ENCODE data around the gene TRMT13. TPM values are rescaled to one million over a fixed set of nuclear protein-coding genes. Genes with fewer than 3 reads are reported as not detected.

The TRMT13 gene
- total RNA-seq, 1 experiment from 2014 or later = 19.4 TPM

- no peak overlapping the region for H3K18ac ChIP-seq (ENCODE audit: insufficient read length, low read depth, low read length)
- no peaks in the 10 kb centered on the region for H4K20me1 ChIP-seq (ENCODE audit: control insufficient read depth, insufficient read depth, insufficient read length)
- no peak overlapping the region for H2BK12ac ChIP-seq (ENCODE audit: insufficient read length, low read depth, low read length)
- no peak overlapping the region for H4K5ac ChIP-seq (ENCODE audit: insufficient read length, low read depth, low read length)
- H2AK5ac ChIP-seq (ENCODE audit: insufficient read length, low read length) = no peak overlapping the region
- no peak overlapping the region for H2BK15ac ChIP-seq (ENCODE audit: low read depth, low read length)
- H3T11ph ChIP-seq (ENCODE audit: low read length) = no peak overlapping the region
- H3K4me1 Mint-ChIP-seq = no peaks in the 10 kb centered on the region
- H4K91ac ChIP-seq (ENCODE audit: insufficient read length, low read depth, low read length) = no peak overlapping the region
- no peak for TF ChIP-seq CTCF (conservative IDR thresholded peaks at IDR 0.05)
- H3K56ac ChIP-seq (ENCODE audit: insufficient read length, low read depth, low read length) = no peak overlapping the region
- H3K4me1 ChIP-seq (ENCODE audit: insufficient read depth, low read length) = no peaks in the 10 kb centered on the region
- H3K23me2 ChIP-seq (ENCODE audit: insufficient read length, low read depth, low read length, poor library complexity, severe bottlenecking) = no peaks in the 10 kb centered on the region
- no peaks in the 10 kb centered on the region for H3K79me1 ChIP-seq (ENCODE audit: insufficient read depth, low read depth, low read length, poor library complexity, severe bottlenecking)
- no peak overlapping the region for H2BK20ac ChIP-seq (ENCODE audit: low read depth, low read length, poor library complexity, severe bottlenecking)
- no peak overlapping the region for H3K4me3 Mint-ChIP-seq
- H3K36me3 Mint-ChIP-seq (ENCODE audit: insufficient read depth in 1 of 3, low read depth in 3 of 3) = no peaks in the 10 kb centered on the region; a peak in 1 of 7 replicates
- H3K27me3 ChIP-seq (ENCODE audit: insufficient read depth, low read length) = no peaks in the 10 kb centered on the region
- H2BK120ac ChIP-seq (ENCODE audit: low read depth, low read length, poor library complexity, severe bottlenecking) = no peak overlapping the region
- H2AFZ ChIP-seq (ENCODE audit: low read length) = no peak overlapping the region
- H3K9me3 ChIP-seq (ENCODE audit: control insufficient read depth, low read depth, low read length) = no peaks in the 10 kb centered on the region
- no CpG with 5 or more reads among the region's 3 CpGs for WGBS (ENCODE audit: extremely low coverage, insufficient read length, low lambda C conversion rate)
- H3K4ac ChIP-seq (ENCODE audit: low read depth, low read length) = no peak overlapping the region
- no peaks in the 10 kb centered on the region for H3K27me3 Mint-ChIP-seq (ENCODE audit: low read depth)
- no peak overlapping the region for H3K9ac ChIP-seq (ENCODE audit: extremely low read depth, insufficient read length, low read length)
- H3K23ac ChIP-seq (ENCODE audit: insufficient read length, low read depth, low read length) = no peak overlapping the region
- H4K8ac ChIP-seq (replicated peaks; ENCODE audit: insufficient read length, low read depth, low read length) = no peak overlapping the region
- no peak overlapping the region for H2BK5ac ChIP-seq (ENCODE audit: insufficient read length, low read length)
- H3K9me3 Mint-ChIP-seq = no peaks in the 10 kb centered on the region
- no peaks in the 10 kb centered on the region for H3K79me2 ChIP-seq (ENCODE audit: insufficient read depth, low read length)
- DNase-seq = no peak
- H3K4me2 ChIP-seq (ENCODE audit: insufficient read depth, insufficient read length, low read length) = no peak overlapping the region
- no peak overlapping the region for H3K27ac ChIP-seq (ENCODE audit: insufficient read length, low read depth, low read length)
- H3K27ac Mint-ChIP-seq = no peak overlapping the region
- no peak overlapping the region for H3K14ac ChIP-seq (ENCODE audit: insufficient read depth, low read length)
These were observed 55.7 kb downstream of the TRMT13 start for GRCh38 chr1:100188617-100189016.

All from H9 (cell line).